ENCODE data around the gene EFCAB10. TPM values are rescaled to one million over a fixed set of nuclear protein-coding genes. Genes with fewer than 3 reads are reported as not detected.
"Not testable (repeated sequence)": the region's sequence is repeated elsewhere in the genome, so short reads cannot be mapped to it uniquely, and the experiment has no call there.

EFCAB10 gene
- total RNA-seq, 1 experiment from 2014 or later, result 3.0 TPM

DNA sequence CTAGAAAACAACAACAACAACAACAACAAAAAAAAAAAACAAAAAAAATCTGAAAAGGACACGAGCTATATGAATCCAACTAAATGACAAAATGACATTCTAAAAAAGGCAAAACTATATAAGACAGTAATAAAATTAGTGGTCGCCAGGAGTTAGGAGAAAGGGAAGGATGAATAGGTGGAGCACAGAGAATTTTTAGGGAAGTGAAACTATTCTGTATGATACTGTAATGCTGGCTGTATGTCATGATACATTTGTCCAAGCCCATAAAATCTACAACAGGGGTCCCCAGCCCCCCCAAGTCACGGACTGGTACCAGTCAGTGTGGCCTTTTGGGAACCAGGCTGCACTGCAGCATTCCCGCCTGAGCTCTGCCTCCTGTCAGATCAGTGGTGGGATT is 56.5 kb downstream of the EFCAB10 start:
- H3K27me3 Mint-ChIP-seq (ENCODE audit: low read depth), result peaks cover 15% of the 10 kb centered on the region
- no peak for DNase-seq (ENCODE audit: low spot score)
- H3K4me3 Mint-ChIP-seq, result no peak overlapping the region
- TF ChIP-seq SP1 (CRISPR knock-in tag; conservative IDR thresholded peaks at IDR 0.05), result no peak
- TF ChIP-seq ZNF219 (CRISPR knock-in tag; IDR thresholded peaks at IDR 0.05; ENCODE audit: borderline replicate concordance), result no peak
- no peak for TF ChIP-seq GRHL2 (CRISPR knock-in tag; IDR thresholded peaks at IDR 0.05; ENCODE audit: insufficient replicate concordance, severe bottlenecking)
- no peak for TF ChIP-seq SOX15 (CRISPR knock-in tag; IDR thresholded peaks at IDR 0.05)
- TF ChIP-seq CREB1 (CRISPR knock-in tag; IDR thresholded peaks at IDR 0.05), result no peak
- TF ChIP-seq, protein P1, sequence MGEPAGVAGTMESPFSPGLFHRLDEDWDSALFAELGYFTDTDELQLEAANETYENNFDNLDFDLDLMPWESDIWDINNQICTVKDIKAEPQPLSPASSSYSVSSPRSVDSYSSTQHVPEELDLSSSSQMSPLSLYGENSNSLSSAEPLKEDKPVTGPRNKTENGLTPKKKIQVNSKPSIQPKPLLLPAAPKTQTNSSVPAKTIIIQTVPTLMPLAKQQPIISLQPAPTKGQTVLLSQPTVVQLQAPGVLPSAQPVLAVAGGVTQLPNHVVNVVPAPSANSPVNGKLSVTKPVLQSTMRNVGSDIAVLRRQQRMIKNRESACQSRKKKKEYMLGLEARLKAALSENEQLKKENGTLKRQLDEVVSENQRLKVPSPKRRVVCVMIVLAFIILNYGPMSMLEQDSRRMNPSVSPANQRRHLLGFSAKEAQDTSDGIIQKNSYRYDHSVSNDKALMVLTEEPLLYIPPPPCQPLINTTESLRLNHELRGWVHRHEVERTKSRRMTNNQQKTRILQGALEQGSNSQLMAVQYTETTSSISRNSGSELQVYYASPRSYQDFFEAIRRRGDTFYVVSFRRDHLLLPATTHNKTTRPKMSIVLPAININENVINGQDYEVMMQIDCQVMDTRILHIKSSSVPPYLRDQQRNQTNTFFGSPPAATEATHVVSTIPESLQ (CRISPR knock-in tag; IDR thresholded peaks at IDR 0.05), result no peak
- peaks cover 6% of the 10 kb centered on the region for H3K4me1 Mint-ChIP-seq
- H3K27ac Mint-ChIP-seq, result no peak overlapping the region
- ATAC-seq, result no peak
- H3K36me3 Mint-ChIP-seq, result peaks cover 12% of the 10 kb centered on the region
- peaks cover 9% of the 10 kb centered on the region for H3K9me3 Mint-ChIP-seq
- ChIA-PET CTCF (no interaction called here), POLR2A (no interaction called here)

DNA sequence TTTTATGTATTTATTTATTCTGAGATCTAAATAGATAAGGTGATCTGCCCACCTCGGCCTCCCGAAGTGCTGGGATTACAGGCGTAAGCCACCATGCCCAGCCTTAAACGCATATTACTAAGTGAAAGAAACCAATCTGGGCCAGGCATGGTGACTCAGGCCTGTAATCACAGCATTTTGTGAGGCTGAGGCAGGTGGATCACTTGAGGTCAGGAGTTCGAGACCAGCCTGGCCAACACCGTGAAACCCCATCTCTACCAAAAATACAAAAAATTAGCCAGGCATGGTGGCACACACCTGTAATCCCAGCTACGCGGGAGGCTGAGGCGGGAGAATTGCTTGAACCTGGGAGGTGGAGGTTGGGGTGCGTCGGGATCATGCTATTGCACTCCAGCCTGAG is 56.9 kb downstream of the EFCAB10 start:
- H3K27me3 Mint-ChIP-seq (ENCODE audit: low read depth), result peaks cover 15% of the 10 kb centered on the region
- ATAC-seq; H3K27ac Mint-ChIP-seq; CTCF ChIA-PET; DNase-seq (ENCODE audit: low spot score); POLR2A ChIA-PET; H3K9me3 Mint-ChIP-seq; H3K4me3 Mint-ChIP-seq: not testable (repeated sequence)
- H3K36me3 Mint-ChIP-seq, result peaks cover 16% of the 10 kb centered on the region
- peaks cover 10% of the 10 kb centered on the region for H3K4me1 Mint-ChIP-seq

DNA sequence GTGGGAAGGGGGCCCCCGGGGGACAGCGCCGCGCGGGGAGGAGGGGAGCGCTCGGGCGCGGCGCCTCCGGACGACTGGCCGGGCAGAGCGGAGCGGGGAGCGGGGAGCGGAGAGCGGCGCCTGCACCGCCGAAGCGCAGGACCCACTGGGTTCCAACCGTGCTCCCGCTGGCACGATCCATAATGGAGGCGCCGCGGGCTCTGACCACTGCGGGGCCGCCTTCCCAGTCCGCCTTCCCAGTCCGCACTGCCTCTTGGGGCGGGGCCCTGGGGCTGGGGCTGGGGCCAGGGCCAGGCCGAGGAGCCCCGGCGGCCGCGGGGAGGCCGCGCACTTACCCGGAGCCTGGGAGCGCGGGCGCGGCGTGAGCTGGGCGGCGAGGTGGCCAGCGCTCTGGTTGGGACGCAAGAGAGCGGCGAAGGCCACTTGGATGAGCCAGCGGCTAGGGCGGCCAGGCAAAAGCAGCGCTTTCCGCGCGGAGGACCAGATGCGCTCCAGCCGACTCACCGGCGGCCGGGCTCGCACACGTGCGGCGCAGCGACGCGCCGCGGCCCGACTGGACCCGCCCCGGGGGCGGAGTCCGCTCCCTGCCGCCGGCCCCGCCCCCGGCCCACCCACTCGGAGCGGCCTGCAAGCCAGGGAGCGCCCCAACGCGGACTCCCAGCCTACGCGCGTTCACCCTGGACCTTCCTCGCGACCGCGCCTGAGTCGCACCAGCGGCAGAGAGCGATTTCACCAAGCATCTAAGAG is 59.4 kb downstream of the EFCAB10 start, which contains the start of gene PUS7:
PUS7 (minus strand) TSS at position 555 of the 747 bp plus-strand sequence. CDS start 13,759 bp downstream, outside the sequence.
- H3K9me3 Mint-ChIP-seq, result peaks cover 9% of the 10 kb centered on the region
- peaks cover 15% of the 10 kb centered on the region for H3K27me3 Mint-ChIP-seq (ENCODE audit: low read depth)
- peak within 1 kb of the TSS; percentile 98 for H3K4me3 Mint-ChIP-seq
- H3K27ac Mint-ChIP-seq, result peak within 1 kb of the TSS; percentile 97
- peaks cover 25% of the 10 kb centered on the region for H3K36me3 Mint-ChIP-seq
- ATAC-seq (peak; percentile 91), DNase-seq (ENCODE audit: low spot score) (peak; percentile 89)
- ChIA-PET POLR2A (no interaction called here), CTCF (interaction anchor here (2.2 kb wide), 1 partner anchor 10 kb away, joined by 10 read pairs; the partner anchor contains the start of gene RINT1)
- peaks cover 12% of the 10 kb centered on the region for H3K4me1 Mint-ChIP-seq
- TF ChIP-seq, protein P2, sequence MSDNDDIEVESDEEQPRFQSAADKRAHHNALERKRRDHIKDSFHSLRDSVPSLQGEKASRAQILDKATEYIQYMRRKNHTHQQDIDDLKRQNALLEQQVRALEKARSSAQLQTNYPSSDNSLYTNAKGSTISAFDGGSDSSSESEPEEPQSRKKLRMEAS (CRISPR knock-in tag; IDR thresholded peaks at IDR 0.05), result peak; percentile 69; the same call in 1 of the 2 replicates
- no peak for TF ChIP-seq ZNF121 (CRISPR knock-in tag; IDR thresholded peaks at IDR 0.05)
- TF ChIP-seq, protein P3, sequence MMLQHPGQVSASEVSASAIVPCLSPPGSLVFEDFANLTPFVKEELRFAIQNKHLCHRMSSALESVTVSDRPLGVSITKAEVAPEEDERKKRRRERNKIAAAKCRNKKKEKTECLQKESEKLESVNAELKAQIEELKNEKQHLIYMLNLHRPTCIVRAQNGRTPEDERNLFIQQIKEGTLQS (CRISPR knock-in tag; conservative IDR thresholded peaks at IDR 0.05), result no peak
- no peak for TF ChIP-seq ZNF416 (CRISPR knock-in tag; IDR thresholded peaks at IDR 0.05)
- TF ChIP-seq, protein P4, sequence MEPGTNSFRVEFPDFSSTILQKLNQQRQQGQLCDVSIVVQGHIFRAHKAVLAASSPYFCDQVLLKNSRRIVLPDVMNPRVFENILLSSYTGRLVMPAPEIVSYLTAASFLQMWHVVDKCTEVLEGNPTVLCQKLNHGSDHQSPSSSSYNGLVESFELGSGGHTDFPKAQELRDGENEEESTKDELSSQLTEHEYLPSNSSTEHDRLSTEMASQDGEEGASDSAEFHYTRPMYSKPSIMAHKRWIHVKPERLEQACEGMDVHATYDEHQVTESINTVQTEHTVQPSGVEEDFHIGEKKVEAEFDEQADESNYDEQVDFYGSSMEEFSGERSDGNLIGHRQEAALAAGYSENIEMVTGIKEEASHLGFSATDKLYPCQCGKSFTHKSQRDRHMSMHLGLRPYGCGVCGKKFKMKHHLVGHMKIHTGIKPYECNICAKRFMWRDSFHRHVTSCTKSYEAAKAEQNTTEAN (CRISPR knock-in tag; IDR thresholded peaks at IDR 0.05), result 0 out of 2 replicates have a peak, but pooled peaks have one; percentile 47
- peak; percentile 17; the same call in 1 of the 2 replicates for TF ChIP-seq TEAD1 (CRISPR knock-in tag; IDR thresholded peaks at IDR 0.05)
- 0 out of 2 replicates have a peak, but pooled peaks have one; percentile 9 for TF ChIP-seq GABPB1 (CRISPR knock-in tag; IDR thresholded peaks at IDR 0.05)
- TF ChIP-seq CBFB (CRISPR knock-in tag; IDR thresholded peaks at IDR 0.05; ENCODE audit: low read depth), result no peak
- TF ChIP-seq NFYB (CRISPR knock-in tag; conservative IDR thresholded peaks at IDR 0.05; ENCODE audit: low read depth), result 0 out of 2 replicates have a peak, but pooled peaks have one; percentile 7
- no peak for TF ChIP-seq SMAD4 (CRISPR knock-in tag; IDR thresholded peaks at IDR 0.05)
- peak; percentile 84 for TF ChIP-seq ETV6 (CRISPR knock-in tag; IDR thresholded peaks at IDR 0.05)
- TF ChIP-seq, protein P5, sequence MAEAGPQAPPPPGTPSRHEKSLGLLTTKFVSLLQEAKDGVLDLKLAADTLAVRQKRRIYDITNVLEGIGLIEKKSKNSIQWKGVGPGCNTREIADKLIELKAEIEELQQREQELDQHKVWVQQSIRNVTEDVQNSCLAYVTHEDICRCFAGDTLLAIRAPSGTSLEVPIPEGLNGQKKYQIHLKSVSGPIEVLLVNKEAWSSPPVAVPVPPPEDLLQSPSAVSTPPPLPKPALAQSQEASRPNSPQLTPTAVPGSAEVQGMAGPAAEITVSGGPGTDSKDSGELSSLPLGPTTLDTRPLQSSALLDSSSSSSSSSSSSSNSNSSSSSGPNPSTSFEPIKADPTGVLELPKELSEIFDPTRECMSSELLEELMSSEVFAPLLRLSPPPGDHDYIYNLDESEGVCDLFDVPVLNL (CRISPR knock-in tag; IDR thresholded peaks at IDR 0.05; ENCODE audit: borderline replicate concordance, low read depth), result 0 out of 2 replicates have a peak, but pooled peaks have one; percentile 35
- no peak for TF ChIP-seq FOXJ3 (CRISPR knock-in tag; IDR thresholded peaks at IDR 0.05; ENCODE audit: borderline replicate concordance)
- peak; percentile 35; the same call in 1 of the 2 replicates for TF ChIP-seq NR2C2 (CRISPR knock-in tag; IDR thresholded peaks at IDR 0.05)
- peak; percentile 45; the same call in 1 of the 2 replicates for TF ChIP-seq ESRRA (CRISPR knock-in tag; IDR thresholded peaks at IDR 0.05; ENCODE audit: borderline replicate concordance)
- TF ChIP-seq, protein P6, sequence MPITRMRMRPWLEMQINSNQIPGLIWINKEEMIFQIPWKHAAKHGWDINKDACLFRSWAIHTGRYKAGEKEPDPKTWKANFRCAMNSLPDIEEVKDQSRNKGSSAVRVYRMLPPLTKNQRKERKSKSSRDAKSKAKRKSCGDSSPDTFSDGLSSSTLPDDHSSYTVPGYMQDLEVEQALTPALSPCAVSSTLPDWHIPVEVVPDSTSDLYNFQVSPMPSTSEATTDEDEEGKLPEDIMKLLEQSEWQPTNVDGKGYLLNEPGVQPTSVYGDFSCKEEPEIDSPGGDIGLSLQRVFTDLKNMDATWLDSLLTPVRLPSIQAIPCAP (CRISPR knock-in tag; IDR thresholded peaks at IDR 0.05), result no peak
- TF ChIP-seq, protein P7, sequence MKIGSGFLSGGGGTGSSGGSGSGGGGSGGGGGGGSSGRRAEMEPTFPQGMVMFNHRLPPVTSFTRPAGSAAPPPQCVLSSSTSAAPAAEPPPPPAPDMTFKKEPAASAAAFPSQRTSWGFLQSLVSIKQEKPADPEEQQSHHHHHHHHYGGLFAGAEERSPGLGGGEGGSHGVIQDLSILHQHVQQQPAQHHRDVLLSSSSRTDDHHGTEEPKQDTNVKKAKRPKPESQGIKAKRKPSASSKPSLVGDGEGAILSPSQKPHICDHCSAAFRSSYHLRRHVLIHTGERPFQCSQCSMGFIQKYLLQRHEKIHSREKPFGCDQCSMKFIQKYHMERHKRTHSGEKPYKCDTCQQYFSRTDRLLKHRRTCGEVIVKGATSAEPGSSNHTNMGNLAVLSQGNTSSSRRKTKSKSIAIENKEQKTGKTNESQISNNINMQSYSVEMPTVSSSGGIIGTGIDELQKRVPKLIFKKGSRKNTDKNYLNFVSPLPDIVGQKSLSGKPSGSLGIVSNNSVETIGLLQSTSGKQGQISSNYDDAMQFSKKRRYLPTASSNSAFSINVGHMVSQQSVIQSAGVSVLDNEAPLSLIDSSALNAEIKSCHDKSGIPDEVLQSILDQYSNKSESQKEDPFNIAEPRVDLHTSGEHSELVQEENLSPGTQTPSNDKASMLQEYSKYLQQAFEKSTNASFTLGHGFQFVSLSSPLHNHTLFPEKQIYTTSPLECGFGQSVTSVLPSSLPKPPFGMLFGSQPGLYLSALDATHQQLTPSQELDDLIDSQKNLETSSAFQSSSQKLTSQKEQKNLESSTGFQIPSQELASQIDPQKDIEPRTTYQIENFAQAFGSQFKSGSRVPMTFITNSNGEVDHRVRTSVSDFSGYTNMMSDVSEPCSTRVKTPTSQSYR (CRISPR knock-in tag; IDR thresholded peaks at IDR 0.05), result 0 out of 2 replicates have a peak, but pooled peaks have one; percentile 27

Measured in WTC11 (cell line).